H9 (cell line): Measurements from ENCODE around the gene PRSS21. TPM values are rescaled to one million over a fixed set of nuclear protein-coding genes. Genes with fewer than 3 reads are reported as not detected.

Experiments
- DNase-seq: peaks from one replicate; pipeline ENCODE4 v3.0.0-alpha.2; 2017
- H2AFZ ChIP-seq: one replicate; pipeline ENCODE4 v1.6.1; 2013; ENCODE audit warnings: mild to moderate bottlenecking, low read length, control low read depth, moderate library complexity
- H2AK5ac ChIP-seq: 2 replicates; pipeline ENCODE4 v1.6.1; 2013; ENCODE audit warnings: low read length, control low read depth, mixed read lengths; ENCODE audit not compliant: insufficient read length
- H2BK120ac ChIP-seq: one replicate; pipeline ENCODE4 v1.6.1; 2013; ENCODE audit warnings: low read depth, mild to moderate bottlenecking, low read length, control low read depth, inconsistent platforms; ENCODE audit not compliant: poor library complexity, severe bottlenecking
- H2BK12ac ChIP-seq: 2 replicates; pipeline ENCODE4 v1.6.1; 2013; ENCODE audit warnings: low read length, control low read depth, mixed read lengths, low read depth; ENCODE audit not compliant: insufficient read length
- H2BK15ac ChIP-seq: 2 replicates; pipeline ENCODE4 v1.6.1; 2013; ENCODE audit warnings: low read depth, low read length, control low read depth
- H2BK20ac ChIP-seq: one replicate; pipeline ENCODE4 v1.6.1; 2013; ENCODE audit warnings: low read depth, mild to moderate bottlenecking, low read length, control low read depth, inconsistent platforms; ENCODE audit not compliant: poor library complexity, severe bottlenecking
- H2BK5ac ChIP-seq: 2 replicates; pipeline ENCODE4 v1.6.1; 2013; ENCODE audit warnings: low read length, control low read depth, mixed read lengths; ENCODE audit not compliant: insufficient read length
- H3K14ac ChIP-seq: 2 replicates; pipeline ENCODE4 v1.6.1; 2013; ENCODE audit warnings: low read length, control low read depth; ENCODE audit not compliant: insufficient read depth
- H3K18ac ChIP-seq: 2 replicates; pipeline ENCODE4 v1.6.1; 2013; ENCODE audit warnings: low read depth, mild to moderate bottlenecking, mixed read lengths, low read length, control low read depth; ENCODE audit not compliant: insufficient read length
- H3K23ac ChIP-seq: 2 replicates; pipeline ENCODE4 v1.6.1; 2013; ENCODE audit warnings: low read length, control low read depth, mixed read lengths, low read depth; ENCODE audit not compliant: insufficient read length
- H3K23me2 ChIP-seq: 2 replicates; pipeline ENCODE4 v1.6.1; 2013; ENCODE audit warnings: low read depth, mild to moderate bottlenecking, mixed read lengths, low read length, control low read depth; ENCODE audit not compliant: insufficient read length, poor library complexity, severe bottlenecking
- H3K27ac ChIP-seq: 2 replicates; pipeline ENCODE4 v1.5.1; 2013; ENCODE audit warnings: low read length, control low read depth, mixed read lengths, low read depth; ENCODE audit not compliant: insufficient read length
- H3K27me3 ChIP-seq: 2 replicates; pipeline ENCODE4 v1.6.1; 2013; ENCODE audit warnings: low read length, control low read depth, inconsistent platforms; ENCODE audit not compliant: insufficient read depth
- H3K4ac ChIP-seq: 2 replicates; pipeline ENCODE4 v1.6.1; 2013; ENCODE audit warnings: low read depth, mild to moderate bottlenecking, control low read depth, inconsistent platforms, low read length, moderate library complexity
- H3K4me1 ChIP-seq: 2 replicates; pipeline ENCODE4 v1.6.1; 2013; ENCODE audit warnings: low read length, control low read depth, inconsistent platforms; ENCODE audit not compliant: insufficient read depth
- H3K4me2 ChIP-seq: 2 replicates; pipeline ENCODE4 v1.6.1; 2013; ENCODE audit warnings: low read length, control low read depth, mixed read lengths; ENCODE audit not compliant: insufficient read length, insufficient read depth
- H3K56ac ChIP-seq: 2 replicates; pipeline ENCODE4 v1.6.1; 2013; ENCODE audit warnings: low read depth, mild to moderate bottlenecking, mixed read lengths, low read length, control low read depth; ENCODE audit not compliant: insufficient read length
- H3K79me1 ChIP-seq: 2 replicates; pipeline ENCODE4 v1.6.1; 2013; ENCODE audit warnings: low read depth, mild to moderate bottlenecking, moderate library complexity, low read length, control low read depth, inconsistent platforms; ENCODE audit not compliant: insufficient read depth, poor library complexity, severe bottlenecking
- H3K79me2 ChIP-seq: 2 replicates; pipeline ENCODE4 v1.6.1; 2013; ENCODE audit warnings: low read length, control low read depth, inconsistent platforms; ENCODE audit not compliant: insufficient read depth
- H3K9ac ChIP-seq: 2 replicates; pipeline ENCODE4 v1.6.1; 2013; ENCODE audit warnings: low read length, control low read depth, mixed read lengths; ENCODE audit not compliant: insufficient read length; ENCODE audit errors: extremely low read depth
- H3K9me3 ChIP-seq: one replicate; pipeline ENCODE4 v1.6.1; 2013; ENCODE audit warnings: low read depth, low read length, inconsistent platforms; ENCODE audit not compliant: control insufficient read depth
- H3T11ph ChIP-seq: one replicate; pipeline ENCODE4 v1.6.1; 2013; ENCODE audit warnings: mild to moderate bottlenecking, low read length, control low read depth, inconsistent platforms
- H4K20me1 ChIP-seq: one replicate; pipeline ENCODE4 v1.6.1; 2013; ENCODE audit not compliant: control insufficient read depth, insufficient read length, insufficient read depth
- H4K5ac ChIP-seq: 2 replicates; pipeline ENCODE4 v1.6.1; 2013; ENCODE audit warnings: low read depth, mild to moderate bottlenecking, mixed read lengths, low read length, control low read depth; ENCODE audit not compliant: insufficient read length
- H4K8ac ChIP-seq: replicated peaks from 2 replicates; pipeline ENCODE4 v1.6.1; 2013; ENCODE audit warnings: low read length, control low read depth, mixed read lengths, low read depth; ENCODE audit not compliant: insufficient read length
- H4K91ac ChIP-seq: 2 replicates; pipeline ENCODE4 v1.6.1; 2013; ENCODE audit warnings: low read depth, mild to moderate bottlenecking, moderate library complexity, mixed read lengths, low read length, control low read depth; ENCODE audit not compliant: insufficient read length
- H3K27ac Mint-ChIP-seq, 3 experiments: 2 replicates in 2 of 3; 3 replicates in 1 of 3; pipeline ENCODE4 v1.8.0; 2020 to 2021; ENCODE audit warnings: mixed read lengths in 3 of 3, mild to moderate bottlenecking in 1 of 3, moderate library complexity in 1 of 3
- H3K27me3 Mint-ChIP-seq: 2 replicates; pipeline ENCODE4 v1.8.0; 2021; ENCODE audit warnings: low read depth, mild to moderate bottlenecking, moderate library complexity, mixed read lengths
- H3K36me3 Mint-ChIP-seq, 3 experiments: 2 replicates in 2 of 3; 3 replicates in 1 of 3; pipeline ENCODE4 v1.8.0; 2020 to 2021; ENCODE audit warnings: low read depth in 3 of 3, mixed read lengths in 3 of 3; ENCODE audit not compliant: insufficient read depth in 1 of 3
- H3K4me1 Mint-ChIP-seq, 2 experiments: 2 replicates each; pipeline ENCODE4 v1.8.0; 2020; ENCODE audit warnings: mixed read lengths in 2 of 2
- H3K4me3 Mint-ChIP-seq, 2 experiments: 2 replicates in 1 of 2; 3 replicates in 1 of 2; pipeline ENCODE4 v1.8.0; 2020 to 2021; ENCODE audit warnings: mild to moderate bottlenecking in 2 of 2, mixed read lengths in 2 of 2, moderate library complexity in 1 of 2
- H3K9me3 Mint-ChIP-seq, 2 experiments: 2 replicates in 1 of 2; 3 replicates in 1 of 2; pipeline ENCODE4 v1.8.0; 2020; ENCODE audit warnings: mild to moderate bottlenecking in 2 of 2, mixed read lengths in 2 of 2, moderate library complexity in 1 of 2
- CTCF ChIP-seq: fragments of 200-600 bp; sonication (generic); conservative IDR thresholded peaks from 3 replicates; pipeline ENCODE4 v1.8.0; 2021; ENCODE audit warnings: antibody characterized with exemption, mild to moderate bottlenecking
- WGBS: extraction: QIAGEN DNeasy Blood & Tissue Kit; methylation state at CpG from one replicate; pipeline ENCODE4 v1.1.7; 2013; ENCODE audit warnings: missing lambda C conversion rate, low lambda C conversion rate, mixed read lengths; ENCODE audit not compliant: insufficient read length; ENCODE audit errors: extremely low coverage; 5-methylcytosine and 5-hydroxymethylcytosine counted together
- total RNA-seq: library from RNA; stranded (reverse); gene quantifications from 2 replicates; pipeline ENCODE4 v1.2.1, GENCODE V29; 2021

PRSS21 gene
- total RNA-seq, 1 experiment from 2014 or later: not detected

- Histone ChIP-seq H3K79me2 (peaks cover 9% of the 10 kb centered on the region; the same call in 1 of the 2 replicates), H3K27ac (no peak overlapping the region), H2BK12ac (no peak overlapping the region), H3K4me1 (no peaks in the 10 kb centered on the region), H3K23me2 (peaks cover 14% of the 10 kb centered on the region), H4K8ac (no peak overlapping the region), H3K9ac (no peak overlapping the region), H4K91ac (no peak overlapping the region), H3K18ac (no peak overlapping the region), H2BK20ac (no peak overlapping the region), H3K27me3 (no peaks in the 10 kb centered on the region), H2BK15ac (no peak overlapping the region), H3K14ac (no peak overlapping the region), H3K23ac (no peak overlapping the region), H3K79me1 (peaks cover 6% of the 10 kb centered on the region), H2AK5ac (no peak overlapping the region), H3K9me3 (no peaks in the 10 kb centered on the region), H2BK120ac (no peak overlapping the region), H2AFZ (no peak overlapping the region), H3K56ac (no peak overlapping the region), H3K4ac (no peak overlapping the region), H2BK5ac (no peak overlapping the region), H4K5ac (no peak overlapping the region), H4K20me1 (no peaks in the 10 kb centered on the region), H3K4me2 (no peak overlapping the region), H3T11ph (no peak overlapping the region)
- H3K27ac Mint-ChIP-seq: 0 out of 7 replicates have a peak overlapping the region, but pooled peaks of 1 of the 3 experiments have one; percentile 49
- H3K27me3 Mint-ChIP-seq: peaks cover 4% of the 10 kb centered on the region
- no peak for TF ChIP-seq CTCF
- H3K4me1 Mint-ChIP-seq: peaks cover 22 to 36% of the 10 kb centered on the region in 2 experiments
- peaks cover 0 to 3% of the 10 kb centered on the region in 2 experiments; a peak in 3 of 5 replicates for H3K9me3 Mint-ChIP-seq
- no CpG with 5 or more reads among the region's 7 CpGs for WGBS
- peak overlapping the region; percentile 96 to 99 for H3K4me3 Mint-ChIP-seq
- peaks cover 23 to 65% (median 54%) of the 10 kb centered on the region in 3 experiments for H3K36me3 Mint-ChIP-seq
- DNase-seq: no peak
These were observed 41.8 kb upstream of the PRSS21 start for GRCh38 chr16:2775131-2775716.
